Neural progenitor cell (in vitro differentiated cells): Measurements from ENCODE around the gene AP4M1. TPM values are rescaled to one million over a fixed set of nuclear protein-coding genes. Genes with fewer than 3 reads are reported as not detected.

Source experiments
- DNase-seq: peaks from one replicate; pipeline ENCODE4 v3.0.0-alpha.2; 2016; ENCODE audit warnings: low spot score
- H2AFZ ChIP-seq: fragments of 200-600 bp; sonication (generic); replicated peaks from 2 replicates; pipeline ENCODE4 v1.6.1; 2016; ENCODE audit warnings: antibody characterized with exemption
- H3F3A ChIP-seq: fragments of 200-600 bp; sonication (generic); 2 replicates; pipeline ENCODE4 v1.6.1; 2016; ENCODE audit warnings: antibody characterized with exemption, low read depth
- H3K27ac ChIP-seq: fragments of 200-600 bp; sonication (generic); 2 replicates; pipeline ENCODE4 v1.5.1; 2016; ENCODE audit warnings: mild to moderate bottlenecking
- H3K27me3 ChIP-seq: fragments of 200-600 bp; sonication (generic); 2 replicates; pipeline ENCODE4 v1.6.1; 2016; ENCODE audit warnings: mild to moderate bottlenecking, moderate library complexity
- H3K36me3 ChIP-seq: fragments of 200-600 bp; sonication (generic); 2 replicates; pipeline ENCODE4 v1.5.1; 2016
- H3K4me1 ChIP-seq: fragments of 200-600 bp; sonication (generic); 2 replicates; pipeline ENCODE4 v1.6.1; 2016; ENCODE audit warnings: mixed run types
- H3K4me2 ChIP-seq: fragments of 200-600 bp; sonication (generic); 2 replicates; pipeline ENCODE4 v1.6.1; 2016
- H3K4me3 ChIP-seq: fragments of 200-600 bp; sonication (generic); 2 replicates; pipeline ENCODE4 v1.5.1; 2016
- H3K79me2 ChIP-seq: fragments of 200-600 bp; sonication (generic); 2 replicates; pipeline ENCODE4 v1.6.1; 2016; ENCODE audit warnings: low read depth
- H3K9ac ChIP-seq: fragments of 200-600 bp; sonication (generic); 2 replicates; pipeline ENCODE4 v1.6.1; 2016
- H3K9me3 ChIP-seq: fragments of 200-600 bp; sonication (generic); 2 replicates; pipeline ENCODE4 v1.5.1; 2016; ENCODE audit warnings: low read depth
- H4K20me1 ChIP-seq: fragments of 200-600 bp; sonication (generic); 2 replicates; pipeline ENCODE4 v1.6.1; 2016; ENCODE audit warnings: low read depth
- H3K27ac Mint-ChIP-seq: 3 replicates; pipeline ENCODE4 v1.8.0; 2021; ENCODE audit warnings: mixed read lengths
- H3K27me3 Mint-ChIP-seq: 2 replicates; pipeline ENCODE4 v1.8.0; 2022; ENCODE audit warnings: low read depth, mild to moderate bottlenecking, inconsistent platforms, moderate library complexity, mixed read lengths; ENCODE audit not compliant: insufficient read depth
- H3K36me3 Mint-ChIP-seq: 3 replicates; pipeline ENCODE4 v1.8.0; 2021; ENCODE audit warnings: mixed read lengths
- H3K4me1 Mint-ChIP-seq: 3 replicates; pipeline ENCODE4 v1.8.0; 2021; ENCODE audit warnings: mixed read lengths
- H3K4me3 Mint-ChIP-seq: 3 replicates; pipeline ENCODE4 v1.8.0; 2021; ENCODE audit warnings: mild to moderate bottlenecking, moderate library complexity, mixed read lengths
- H3K9me3 Mint-ChIP-seq: 3 replicates; pipeline ENCODE4 v1.8.0; 2020; ENCODE audit warnings: mixed read lengths
- EZH2 ChIP-seq: fragments of 200-600 bp; sonication (generic); IDR thresholded peaks from 2 replicates; pipeline ENCODE4 v1.6.1; 2017; ENCODE audit warnings: antibody characterized with exemption, mild to moderate bottlenecking, moderate library complexity
- EZH2phosphoT487 ChIP-seq: fragments of 200-600 bp; sonication (generic); IDR thresholded peaks from 2 replicates; pipeline ENCODE4 v1.6.1; 2017; ENCODE audit warnings: antibody characterized with exemption
- total RNA-seq: library from RNA; depleted of rRNA; stranded (reverse); fragments of >200 nt; gene quantifications from 2 replicates; pipeline ENCODE4 v1.2.3, GENCODE V29; 2015; ENCODE audit warnings: low replicate concordance
- TF ChIP-seq, protein P1 (sequence below): fragments of 200-600 bp; sonication (generic); IDR thresholded peaks from 2 replicates; pipeline ENCODE4 v1.5.1; 2017; ENCODE audit warnings: antibody characterized with exemption, mild to moderate bottlenecking

AP4M1 gene
- total RNA-seq, 1 donor from 2014 or later, result 15.3 TPM

- Histone ChIP-seq H3K4me2 (no peak overlapping the region), H3K79me2 (peaks cover 13% of the 10 kb centered on the region), H3K4me1 (no peaks in the 10 kb centered on the region), H3F3A (no peaks in the 10 kb centered on the region), H3K9me3 (no peaks in the 10 kb centered on the region), H3K27ac (no peak overlapping the region), H4K20me1 (no peaks in the 10 kb centered on the region), H3K27me3 (no peaks in the 10 kb centered on the region), H3K4me3 (no peak overlapping the region), H3K36me3 (peaks cover 6% of the 10 kb centered on the region), H2AFZ (no peak overlapping the region), H3K9ac (no peak overlapping the region)
- Mint-ChIP-seq H3K27ac (no peak overlapping the region), H3K4me1 (no peaks in the 10 kb centered on the region), H3K36me3 (peaks cover 33% of the 10 kb centered on the region), H3K9me3 (no peaks in the 10 kb centered on the region), H3K27me3 (no peaks in the 10 kb centered on the region), H3K4me3 (no peak overlapping the region)
- no peak for TF ChIP-seq EZH2phosphoT487
- no peak for TF ChIP-seq EZH2
- TF ChIP-seq, protein P1, sequence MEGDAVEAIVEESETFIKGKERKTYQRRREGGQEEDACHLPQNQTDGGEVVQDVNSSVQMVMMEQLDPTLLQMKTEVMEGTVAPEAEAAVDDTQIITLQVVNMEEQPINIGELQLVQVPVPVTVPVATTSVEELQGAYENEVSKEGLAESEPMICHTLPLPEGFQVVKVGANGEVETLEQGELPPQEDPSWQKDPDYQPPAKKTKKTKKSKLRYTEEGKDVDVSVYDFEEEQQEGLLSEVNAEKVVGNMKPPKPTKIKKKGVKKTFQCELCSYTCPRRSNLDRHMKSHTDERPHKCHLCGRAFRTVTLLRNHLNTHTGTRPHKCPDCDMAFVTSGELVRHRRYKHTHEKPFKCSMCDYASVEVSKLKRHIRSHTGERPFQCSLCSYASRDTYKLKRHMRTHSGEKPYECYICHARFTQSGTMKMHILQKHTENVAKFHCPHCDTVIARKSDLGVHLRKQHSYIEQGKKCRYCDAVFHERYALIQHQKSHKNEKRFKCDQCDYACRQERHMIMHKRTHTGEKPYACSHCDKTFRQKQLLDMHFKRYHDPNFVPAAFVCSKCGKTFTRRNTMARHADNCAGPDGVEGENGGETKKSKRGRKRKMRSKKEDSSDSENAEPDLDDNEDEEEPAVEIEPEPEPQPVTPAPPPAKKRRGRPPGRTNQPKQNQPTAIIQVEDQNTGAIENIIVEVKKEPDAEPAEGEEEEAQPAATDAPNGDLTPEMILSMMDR, result no peak
- no peak for DNase-seq
Measured at GRCh38 chr7:100059251-100059739, 42.1 kb upstream of the AP4M1 start.

GRCh38 chr7:100061518-100062193 is 39.8 kb upstream of the AP4M1 start:
- no peak overlapping the region for H2AFZ ChIP-seq
- no peaks in the 10 kb centered on the region for H3K9me3 ChIP-seq
- no peak overlapping the region for H3K27ac Mint-ChIP-seq
- H3K9ac ChIP-seq, result no peak overlapping the region
- no peaks in the 10 kb centered on the region for H3K4me1 ChIP-seq
- no peak overlapping the region for H3K4me3 Mint-ChIP-seq
- DNase-seq, result no peak
- no peaks in the 10 kb centered on the region for H4K20me1 ChIP-seq
- TF ChIP-seq EZH2phosphoT487 (no peak), EZH2 (no peak)
- TF ChIP-seq, protein P1, result no peak
- H3K9me3 Mint-ChIP-seq, result no peaks in the 10 kb centered on the region
- no peak overlapping the region for H3K27ac ChIP-seq
- H3K36me3 ChIP-seq, result peaks cover 6% of the 10 kb centered on the region
- peaks cover 47% of the 10 kb centered on the region for H3K36me3 Mint-ChIP-seq
- peaks cover 14% of the 10 kb centered on the region for H3F3A ChIP-seq
- no peak overlapping the region for H3K4me3 ChIP-seq
- H3K27me3 ChIP-seq, result no peaks in the 10 kb centered on the region
- H3K79me2 ChIP-seq, result no peaks in the 10 kb centered on the region
- no peaks in the 10 kb centered on the region for H3K27me3 Mint-ChIP-seq
- H3K4me1 Mint-ChIP-seq, result no peaks in the 10 kb centered on the region
- H3K4me2 ChIP-seq, result no peak overlapping the region

- no peaks in the 10 kb centered on the region for H3K27me3 ChIP-seq
- peaks cover 5% of the 10 kb centered on the region for H3K9me3 Mint-ChIP-seq
- no peak overlapping the region for H3K4me3 Mint-ChIP-seq
- no peak for DNase-seq
- H3F3A ChIP-seq, result peaks cover 31% of the 10 kb centered on the region
- H3K27ac Mint-ChIP-seq, result no peak overlapping the region
- H3K27me3 Mint-ChIP-seq, result peaks cover 2% of the 10 kb centered on the region
- no peak overlapping the region for H2AFZ ChIP-seq
- no peak overlapping the region for H3K4me3 ChIP-seq
- peaks cover 6% of the 10 kb centered on the region for H3K36me3 ChIP-seq
- H3K36me3 Mint-ChIP-seq, result peaks cover 48% of the 10 kb centered on the region
- H3K9me3 ChIP-seq, result no peaks in the 10 kb centered on the region
- H3K79me2 ChIP-seq, result no peaks in the 10 kb centered on the region
- H3K4me1 ChIP-seq, result no peaks in the 10 kb centered on the region
- H3K9ac ChIP-seq, result no peak overlapping the region
- no peaks in the 10 kb centered on the region for H3K4me1 Mint-ChIP-seq
- H4K20me1 ChIP-seq, result no peaks in the 10 kb centered on the region
- no peak overlapping the region for H3K27ac ChIP-seq
- TF ChIP-seq EZH2phosphoT487 (no peak), EZH2 (no peak)
- TF ChIP-seq, protein P1, result no peak
- no peak overlapping the region for H3K4me2 ChIP-seq
Measured at GRCh38 chr7:100063376-100063775, 38.1 kb upstream of the AP4M1 start.
